T-cell (primary cell): ENCODE results near the gene OVOL2. TPM values are rescaled to one million over a fixed set of nuclear protein-coding genes. Genes with fewer than 3 reads are reported as not detected.

ENCODE experiments used
- ATAC-seq, 4 experiments: fragments of 200-7000 bp in 3 of 4; fragments of 150-1000 bp in 1 of 4; cut with Tn5 transposase; replicated peaks in 1 of 4; 1 replicate in 3 of 4; 2 replicates in 1 of 4; pipeline ENCODE4 v1.10.0; 2021; ENCODE audit warnings: moderate library complexity in 3 of 4, mild to moderate bottlenecking in 2 of 4, moderate number of reproducible peaks in 1 of 4
- CTCF ChIA-PET, 2 donors: fragments of 300-600 bp; sonication (Branson Sonifier 250); formaldehyde crosslinking; loops; one replicate each; lab custom pipeline; 2022; ENCODE audit warnings: antibody characterized with exemption in 2 of 2; lab: Charles Lee
- POLR2A ChIA-PET, 2 donors: fragments of 300-600 bp; sonication (Branson Sonifier 250); formaldehyde crosslinking; loops; one replicate each; lab custom pipeline; 2022; ENCODE audit warnings: antibody characterized with exemption in 2 of 2; lab: Charles Lee
- DNase-seq, 35 experiments: peaks; one replicate each; pipeline versions ENCODE4 v3.0.0 to v3.0.0-alpha.2; 2013 to 2023
- H3K27ac ChIP-seq: one replicate; pipeline ENCODE4 v1.5.1; 2013; ENCODE audit warnings: low read length
- H3K27me3 ChIP-seq, 2 experiments: replicated peaks in 1 of 2; 1 replicate in 1 of 2; 2 replicates in 1 of 2; pipeline versions ENCODE4 v1.6.1 to v1.7.0; 2013; ENCODE audit warnings: low read length in 1 of 2, mixed read lengths in 1 of 2; ENCODE audit not compliant: control insufficient read depth in 2 of 2, insufficient read depth in 2 of 2; ENCODE audit errors: extremely low read depth in 1 of 2
- H3K36me3 ChIP-seq, 2 donors: 1 replicate in 1 of 2; 2 replicates in 1 of 2; pipeline versions ENCODE4 v1.6.1 to v1.7.0; 2013; ENCODE audit warnings: low read length in 1 of 2; ENCODE audit not compliant: control insufficient read depth in 2 of 2, insufficient read depth in 1 of 2; ENCODE audit errors: extremely low read depth in 1 of 2
- H3K4me1 ChIP-seq, 2 experiments: 1 replicate in 1 of 2; 2 replicates in 1 of 2; pipeline versions ENCODE4 v1.6.1 to v1.7.0; 2013; ENCODE audit warnings: low read length in 2 of 2, mixed read lengths in 1 of 2; ENCODE audit not compliant: insufficient read depth in 2 of 2, control insufficient read depth in 1 of 2; ENCODE audit errors: extremely low read depth in 1 of 2
- H3K4me3 ChIP-seq, 2 donors: 1 replicate in 1 of 2; 2 replicates in 1 of 2; pipeline versions ENCODE4 v1.5.1 to v1.7.0; 2013; ENCODE audit warnings: mild to moderate bottlenecking in 2 of 2, low read length in 1 of 2, moderate library complexity in 1 of 2; ENCODE audit not compliant: control insufficient read depth in 1 of 2; ENCODE audit errors: extremely low read depth in 1 of 2
- H3K9me3 ChIP-seq: 2 replicates; pipeline ENCODE4 v1.7.0; 2013
- H3K27ac Mint-ChIP-seq, 2 donors: one replicate each; pipeline ENCODE4 v1.8.0; 2020 to 2021; ENCODE audit warnings: mild to moderate bottlenecking in 2 of 2, mixed read lengths in 2 of 2
- H3K27me3 Mint-ChIP-seq, 2 donors: one replicate each; pipeline ENCODE4 v1.8.0; 2021 to 2022; ENCODE audit warnings: mixed read lengths in 2 of 2
- H3K36me3 Mint-ChIP-seq: one replicate; pipeline ENCODE4 v1.8.0; 2021; ENCODE audit warnings: mixed read lengths
- H3K4me1 Mint-ChIP-seq, 3 donors: one replicate each; pipeline ENCODE4 v1.8.0; 2020 to 2022; ENCODE audit warnings: mixed read lengths in 3 of 3, mild to moderate bottlenecking in 1 of 3
- H3K4me3 Mint-ChIP-seq, 3 donors: one replicate each; pipeline ENCODE4 v1.8.0; 2020 to 2022; ENCODE audit warnings: mild to moderate bottlenecking in 3 of 3, mixed read lengths in 3 of 3, moderate library complexity in 3 of 3
- H3K9me3 Mint-ChIP-seq, 3 donors: one replicate each; pipeline ENCODE4 v1.8.0; 2020 to 2022; ENCODE audit warnings: mixed read lengths in 3 of 3
- WGBS: methylation state at CpG from one replicate; pipeline ENCODE4 v1.1.5; 2013; ENCODE audit warnings: missing lambda C conversion rate; ENCODE audit not compliant: insufficient coverage; 5-methylcytosine and 5-hydroxymethylcytosine counted together
- total RNA-seq, 35 experiments: library from RNA in 6 of 35; stranded (reverse) in 6 of 35; fragments of 120-200 nt in 1 of 35; gene quantifications; one replicate each; pipeline versions ENCODE4 v1.2.1 to v1.2.4 and lab custom pipeline; 2013 to 2026

The OVOL2 gene
- total RNA-seq, 5 donors from 2014 or later (not counting 1 experiment from before 2014, with no cell fraction given) = not detected

- Mint-ChIP-seq H3K4me3 (no peak overlapping the region), H3K9me3 (no peaks in the 10 kb centered on the region), H3K36me3 (no peaks in the 10 kb centered on the region), H3K27me3 (peaks cover 4 to 6% of the 10 kb centered on the region in 2 donors), H3K4me1 (peaks cover 7 to 23% (median 14%) of the 10 kb centered on the region in 3 donors), H3K27ac (no peak overlapping the region)
- Histone ChIP-seq H3K4me3 (no peak overlapping the region), H3K36me3 (no peaks in the 10 kb centered on the region), H3K4me1 (peaks cover 0 to 6% of the 10 kb centered on the region in 2 experiments), H3K27me3 (no peaks in the 10 kb centered on the region), H3K27ac (no peak overlapping the region), H3K9me3 (no peaks in the 10 kb centered on the region)
- DNase-seq (peak in 28 of 35 experiments; percentile 4 to 77 (median 26)), ATAC-seq (peak; percentile 74 to 87 (median 80))
- CTCF ChIA-PET = interaction anchor here (0.6 to 2.5 kb wide), 12 partner anchors 13 to 502 kb away, joined by 3 to 8 read pairs (median 4); partner anchors contain the start of gene RRBP1 (in 1 of the 2)
- 45% methylated on average over 5 of the region's 16 CpGs for WGBS
- POLR2A ChIA-PET = no interaction called here
These were observed 61.5 kb downstream of the OVOL2 start for GRCh38 chr20:17995967-17996819.

GRCh38 chr20:17993546-17993945 is 64.2 kb downstream of the OVOL2 start:
- Histone ChIP-seq H3K27ac (no peak overlapping the region), H3K36me3 (peaks cover 0 to 12% of the 10 kb centered on the region in 2 donors), H3K4me3 (no peak overlapping the region), H3K4me1 (peaks cover 0 to 11% of the 10 kb centered on the region in 2 experiments), H3K27me3 (no peaks in the 10 kb centered on the region), H3K9me3 (no peaks in the 10 kb centered on the region)
- Mint-ChIP-seq H3K4me1 (peaks cover 9 to 27% (median 15%) of the 10 kb centered on the region in 3 donors), H3K27me3 (peaks cover 4 to 6% of the 10 kb centered on the region in 2 donors), H3K36me3 (peaks cover 6% of the 10 kb centered on the region), H3K9me3 (no peaks in the 10 kb centered on the region), H3K27ac (peak overlapping the region in 1 of 2 donors; percentile 42), H3K4me3 (no peak overlapping the region)
- no CpG with 5 or more reads among the region's 3 CpGs for WGBS
- ATAC-seq (no peak), DNase-seq (no peak)
- ChIA-PET POLR2A (interaction anchor here in 1 of 2 donors (0.6 kb wide), 1 partner anchor 31 kb away, joined by 4 read pairs; no protein-coding TSS in a partner anchor), CTCF (interaction anchor here (1.1 to 2.0 kb wide), 2 partner anchors 28 to 55 kb away, joined by 5 read pairs; no protein-coding TSS in a partner anchor)

- Histone ChIP-seq H3K9me3 (no peaks in the 10 kb centered on the region), H3K36me3 (peaks cover 0 to 12% of the 10 kb centered on the region in 2 donors), H3K4me1 (peaks cover 0 to 15% of the 10 kb centered on the region in 2 experiments), H3K27me3 (no peaks in the 10 kb centered on the region), H3K4me3 (no peak overlapping the region), H3K27ac (no peak overlapping the region)
- CTCF ChIA-PET = interaction anchor here (0.7 to 2.0 kb wide), 3 partner anchors 18 to 143 kb away, joined by 5 to 9 read pairs (median 8); no protein-coding TSS in a partner anchor
- DNase-seq (no peak), ATAC-seq (no peak)
- Mint-ChIP-seq H3K9me3 (no peaks in the 10 kb centered on the region), H3K4me3 (no peak overlapping the region), H3K36me3 (peaks cover 6% of the 10 kb centered on the region), H3K27ac (peak overlapping the region in 1 of 2 donors; percentile 55), H3K4me1 (peaks cover 15 to 33% (median 20%) of the 10 kb centered on the region in 3 donors), H3K27me3 (peaks cover 3 to 4% of the 10 kb centered on the region in 2 donors)
- POLR2A ChIA-PET = interaction anchor here in 1 of 2 donors (0.6 kb wide), 1 partner anchor 31 kb away, joined by 4 read pairs; no protein-coding TSS in a partner anchor
- no CpG with 5 or more reads among the region's 5 CpGs for WGBS
These were observed 64.7 kb downstream of the OVOL2 start for GRCh38 chr20:17992847-17993513.

- no peaks in the 10 kb centered on the region for H3K9me3 ChIP-seq
- Mint-ChIP-seq H3K27ac (peak overlapping the region in 1 of 2 donors; percentile 55), H3K36me3 (peaks cover 10% of the 10 kb centered on the region), H3K4me3 (no peak overlapping the region), H3K9me3 (no peaks in the 10 kb centered on the region), H3K27me3 (no peaks in the 10 kb centered on the region), H3K4me1 (peaks cover 22 to 39% (median 26%) of the 10 kb centered on the region in 3 donors)
- H3K36me3 ChIP-seq = peaks cover 0 to 12% of the 10 kb centered on the region in 2 donors
- peaks cover 0 to 18% of the 10 kb centered on the region in 2 experiments for H3K4me1 ChIP-seq
- no peaks in the 10 kb centered on the region for H3K27me3 ChIP-seq
- H3K4me3 ChIP-seq = no peak overlapping the region
- ATAC-seq = no peak
- DNase-seq = no peak
- WGBS = 43% methylated on average over 5 of the region's 6 CpGs
- no peak overlapping the region for H3K27ac ChIP-seq
- CTCF ChIA-PET = interaction anchor here in 1 of 2 donors (0.7 kb wide), 1 partner anchor 143 kb away, joined by 9 read pairs; no protein-coding TSS in a partner anchor
- POLR2A ChIA-PET = no interaction called here
These were observed 65.5 kb downstream of the OVOL2 start for GRCh38 chr20:17992224-17992637.

GRCh38 chr20:17990278-17990972 is 67.3 kb downstream of the OVOL2 start:
- Mint-ChIP-seq H3K27me3 (no peaks in the 10 kb centered on the region), H3K27ac (no peak overlapping the region), H3K36me3 (peaks cover 11% of the 10 kb centered on the region), H3K4me1 (peaks cover 16 to 34% (median 19%) of the 10 kb centered on the region in 3 donors), H3K4me3 (no peak overlapping the region), H3K9me3 (no peaks in the 10 kb centered on the region)
- WGBS = no CpG with 5 or more reads among the region's 10 CpGs
- ChIA-PET POLR2A (no interaction called here), CTCF (interaction anchor here (0.6 to 0.7 kb wide), 2 partner anchors 25 to 27 kb away, joined by 3 read pairs; no protein-coding TSS in a partner anchor)
- peaks cover 0 to 12% of the 10 kb centered on the region in 2 experiments for H3K4me1 ChIP-seq
- ATAC-seq (no peak), DNase-seq (no peak)
- no peak overlapping the region for H3K4me3 ChIP-seq
- no peak overlapping the region for H3K27ac ChIP-seq
- peaks cover 0 to 12% of the 10 kb centered on the region in 2 donors for H3K36me3 ChIP-seq
- no peaks in the 10 kb centered on the region for H3K9me3 ChIP-seq
- H3K27me3 ChIP-seq = no peaks in the 10 kb centered on the region
